Stimulated activated CD4-positive, alpha-beta T cell treated with anti-CD3 and anti-CD28 coated beads, Interleukin-4, amount 100 ng/mL, for 24 hours (primary cell): Measurements from ENCODE around the gene CCDC167.
"Not testable (repeated sequence)": the region's sequence is repeated elsewhere in the genome, so short reads cannot be mapped to it uniquely, and the experiment has no call there.

Experiments
- DNase-seq: peaks from one replicate; pipeline ENCODE4 v3.0.0-alpha.2; 2020

CCDC167 gene

DNA sequence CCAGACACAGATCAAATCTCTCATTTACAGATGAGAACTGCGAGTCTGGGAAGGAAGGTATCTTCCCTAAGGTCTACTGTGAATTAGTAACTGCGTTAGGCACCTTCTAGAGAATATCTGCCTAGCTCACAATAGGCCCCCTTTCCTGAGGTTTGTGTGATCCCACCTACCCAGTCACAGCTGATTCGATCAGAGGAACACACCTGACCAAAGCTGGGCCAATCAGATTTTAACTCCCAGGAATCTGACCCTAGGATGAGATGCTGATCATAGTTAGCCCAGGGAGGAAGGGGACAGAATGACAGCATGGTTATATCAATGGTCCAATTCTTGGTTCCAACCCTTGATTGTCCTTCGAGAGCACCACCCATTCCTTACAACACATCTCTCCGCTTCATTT, 7.4 kb upstream of the CCDC167 start:
- DNase-seq, result no peak

DNA sequence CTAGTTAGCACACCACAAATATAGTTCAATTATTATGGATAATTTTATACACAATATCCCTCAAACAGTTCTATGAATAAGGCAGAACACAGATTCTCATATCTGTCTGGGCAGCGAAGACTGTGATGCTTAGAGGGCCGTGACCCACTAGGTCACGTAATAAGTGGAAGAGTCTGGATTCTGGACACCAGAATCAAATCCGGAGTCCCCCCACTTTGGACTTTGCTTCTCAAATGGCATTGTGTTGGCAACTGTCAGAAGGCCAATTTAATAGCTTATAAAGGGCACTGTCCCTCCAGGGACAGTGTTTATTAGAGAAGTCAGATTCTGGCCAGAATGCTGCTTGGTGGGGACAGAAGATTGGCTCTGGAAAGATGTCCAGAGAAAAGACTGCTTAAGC, 6.8 kb upstream of the CCDC167 start:
- no peak for DNase-seq

DNA sequence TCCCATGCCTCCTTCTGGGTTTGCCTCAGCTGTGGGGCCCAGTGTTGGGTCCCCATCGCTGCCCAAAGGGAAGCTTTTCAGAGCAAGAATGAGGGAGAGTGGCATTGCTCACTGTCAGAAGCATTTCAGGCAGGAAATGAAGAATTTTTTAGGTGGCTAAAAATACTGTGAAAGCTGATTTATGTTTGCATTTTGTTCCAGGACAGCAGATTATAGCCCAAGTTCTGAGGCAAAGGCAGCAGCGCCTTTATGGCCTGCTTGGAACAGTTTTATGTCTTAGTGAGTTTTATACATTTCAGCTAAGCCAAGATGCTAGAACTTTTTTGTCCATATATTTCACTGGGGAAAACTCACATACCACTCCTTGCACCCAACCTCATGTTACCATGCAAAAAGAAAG, 4.3 kb upstream of the CCDC167 start:
- no peak for DNase-seq

DNA sequence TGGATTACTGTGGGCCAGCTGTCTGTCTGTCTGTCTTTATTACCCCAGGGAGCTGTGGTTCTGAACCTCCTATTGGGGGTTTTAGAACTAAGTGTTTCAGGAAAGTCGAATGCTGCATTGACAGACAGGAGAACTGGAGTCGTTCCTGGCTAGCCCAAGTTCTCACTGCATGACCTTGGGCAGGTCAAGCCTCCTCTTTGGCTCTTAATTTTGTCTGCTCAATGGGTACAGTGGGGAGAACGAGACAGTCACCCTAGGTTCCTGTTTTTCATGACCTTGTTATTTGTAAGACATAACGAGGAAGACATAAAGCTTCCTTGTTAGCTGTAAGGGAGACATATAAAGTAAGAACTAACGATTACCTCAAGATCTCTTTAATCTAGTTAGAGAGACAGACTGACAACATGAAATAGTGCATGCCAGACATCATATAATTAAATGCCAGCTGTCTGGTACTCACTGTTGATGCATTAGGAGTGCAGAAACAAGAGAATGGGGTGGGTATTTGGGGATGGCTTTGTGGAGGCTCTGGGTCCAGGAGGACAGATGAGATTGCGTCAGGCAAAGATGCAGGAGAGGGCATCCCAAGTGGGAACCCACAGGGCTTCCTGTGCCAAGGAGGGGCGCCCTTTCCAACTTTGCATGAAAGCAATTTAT, 3.7 kb upstream of the CCDC167 start:
- DNase-seq, result no peak

DNA sequence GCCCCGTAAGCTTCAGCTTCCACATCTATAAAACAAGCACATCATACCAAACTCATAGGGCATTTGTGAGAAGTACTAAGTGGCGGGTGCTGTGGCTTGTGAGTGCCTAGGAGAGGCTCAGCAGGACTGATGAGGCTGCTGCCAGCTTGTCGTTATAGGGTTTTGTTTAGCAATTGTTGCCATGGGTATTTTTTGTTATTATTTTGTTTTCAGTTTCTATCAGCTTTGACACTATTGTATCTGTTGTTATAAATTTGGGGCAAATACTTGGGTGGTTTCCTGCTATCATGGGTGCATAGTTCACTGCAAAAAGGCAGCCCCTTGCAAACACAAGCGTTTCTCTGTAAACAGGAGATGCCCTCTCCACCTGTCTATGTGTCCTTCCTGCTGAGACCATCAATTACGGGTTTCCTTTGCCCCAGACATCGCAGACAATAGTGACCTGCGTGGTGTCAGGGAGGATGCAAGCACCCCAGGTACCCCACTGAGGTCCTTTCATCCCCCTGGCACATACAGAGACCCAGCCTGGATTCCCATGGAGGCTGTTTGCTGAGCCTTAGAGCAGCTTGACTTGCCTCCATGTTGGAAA, 3.1 kb upstream of the CCDC167 start:
- peak; percentile 46 for DNase-seq

DNA sequence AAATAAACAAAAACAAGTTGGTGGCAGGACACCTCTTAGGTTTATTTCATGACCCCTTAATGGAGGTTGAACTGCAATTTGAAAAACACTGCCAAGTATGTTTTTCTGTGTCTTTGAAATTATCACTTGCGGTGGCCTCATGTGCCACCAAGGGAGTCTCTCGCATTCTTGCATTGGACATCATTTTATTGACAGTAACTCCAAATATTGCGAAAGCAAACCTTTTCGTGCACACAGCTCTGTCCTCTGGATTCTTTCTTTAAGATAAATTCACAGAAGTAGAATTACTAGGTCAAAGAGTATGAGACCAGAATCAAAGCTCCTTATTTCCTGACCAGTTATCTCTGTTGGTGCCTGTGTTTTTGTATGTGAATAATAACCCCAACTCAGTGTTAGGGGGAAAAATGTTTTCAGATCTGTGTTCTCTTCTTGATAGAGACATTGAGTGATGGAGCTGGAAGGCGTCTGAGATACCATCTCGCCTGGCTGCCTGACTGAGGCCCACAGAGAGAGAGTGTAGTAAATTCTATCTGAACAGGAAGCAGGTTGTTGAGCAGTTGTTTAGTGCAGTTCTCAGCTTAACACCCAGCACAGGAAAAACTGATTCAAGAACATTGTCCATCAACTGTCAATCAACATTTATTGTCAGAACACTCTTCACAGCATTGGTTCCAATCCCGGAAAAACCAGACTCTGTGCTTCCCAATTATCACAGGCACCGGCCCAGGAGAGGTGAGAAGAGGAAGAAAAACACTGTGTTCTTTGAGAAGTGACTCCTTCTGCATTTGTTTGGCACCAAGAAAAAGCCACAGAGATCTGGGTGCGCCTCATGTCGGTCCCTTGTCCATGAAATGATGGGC, 2.2 kb upstream of the CCDC167 start:
- DNase-seq, result no peak

DNA sequence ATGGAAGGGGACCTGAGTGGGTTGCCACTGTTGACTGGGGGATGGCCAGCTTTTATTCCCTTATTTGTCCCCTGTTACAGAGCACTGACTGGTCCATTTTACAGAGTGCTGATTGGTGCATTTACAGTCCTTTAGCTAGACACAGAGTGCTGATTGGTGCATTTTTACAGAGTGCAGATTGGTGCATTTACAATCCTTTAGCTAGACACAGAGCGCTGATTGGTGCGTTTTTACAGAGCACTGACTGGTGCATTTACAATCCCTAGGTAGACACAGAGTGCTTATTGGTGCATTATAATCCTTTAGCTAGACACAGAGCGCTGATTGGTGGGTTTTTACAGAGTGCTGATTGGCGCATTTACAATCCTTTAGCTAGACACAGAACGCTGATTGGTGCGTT, 1.2 kb upstream of the CCDC167 start:
- DNase-seq, result not testable (repeated sequence)

DNA sequence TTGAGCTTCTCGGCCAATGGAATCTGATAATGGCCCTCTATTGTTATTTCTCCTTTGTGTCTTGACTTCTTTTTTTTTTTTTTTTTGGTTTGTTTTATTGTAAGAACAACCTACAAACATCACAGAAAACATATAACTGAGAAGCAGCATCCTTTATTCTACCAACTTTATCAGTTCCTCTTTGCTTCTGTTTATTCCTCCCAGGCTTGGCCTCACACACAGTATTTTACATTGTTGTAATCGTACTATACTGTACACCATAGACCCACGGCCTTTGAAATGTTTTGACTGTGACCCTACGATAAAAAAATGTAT, 558 bp upstream of the CCDC167 start:
- DNase-seq, result no peak

DNA sequence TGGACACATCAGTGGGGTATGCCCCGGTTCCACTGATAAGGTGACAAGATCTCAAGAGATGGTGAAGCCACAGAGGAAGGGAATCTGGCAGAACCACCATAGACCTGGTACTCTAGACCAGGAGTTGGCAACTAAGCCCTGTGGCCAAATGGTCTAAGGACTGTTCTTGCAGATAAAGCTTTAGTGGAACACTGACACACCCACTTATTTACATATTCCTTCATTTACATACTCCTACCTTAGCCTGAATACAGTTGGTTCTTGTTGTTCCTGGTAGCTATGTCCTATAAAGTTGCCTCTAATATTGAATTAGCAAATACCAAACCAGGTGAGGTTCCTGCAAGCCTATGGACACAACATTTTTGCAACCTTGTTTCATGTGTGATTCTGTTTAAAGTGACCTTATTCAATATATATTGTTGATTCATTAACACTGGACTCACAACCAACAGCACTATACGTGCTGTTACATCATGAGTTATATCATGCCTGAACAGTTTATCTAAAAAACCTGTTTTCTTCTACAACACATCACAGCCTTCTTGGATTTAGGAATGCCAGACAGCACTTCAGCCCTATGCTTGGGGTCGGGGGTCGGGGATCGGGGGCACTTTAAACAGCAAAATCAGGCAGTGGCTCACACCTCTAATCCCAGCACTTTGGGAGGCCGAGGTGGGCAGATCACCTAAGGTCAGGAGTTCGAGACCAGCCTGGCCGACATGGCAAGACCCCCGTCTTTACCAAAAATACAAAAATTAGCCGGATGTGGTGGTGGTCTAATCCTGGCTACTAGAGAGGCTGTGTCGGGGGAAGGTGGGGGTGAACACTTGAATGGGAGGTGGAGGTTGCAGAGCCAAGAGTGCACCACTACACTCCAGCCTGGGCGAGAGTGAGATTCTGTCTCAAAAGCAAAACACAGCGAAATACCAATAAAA, 2.5 kb downstream of the CCDC167 start:
- no peak for DNase-seq

DNA sequence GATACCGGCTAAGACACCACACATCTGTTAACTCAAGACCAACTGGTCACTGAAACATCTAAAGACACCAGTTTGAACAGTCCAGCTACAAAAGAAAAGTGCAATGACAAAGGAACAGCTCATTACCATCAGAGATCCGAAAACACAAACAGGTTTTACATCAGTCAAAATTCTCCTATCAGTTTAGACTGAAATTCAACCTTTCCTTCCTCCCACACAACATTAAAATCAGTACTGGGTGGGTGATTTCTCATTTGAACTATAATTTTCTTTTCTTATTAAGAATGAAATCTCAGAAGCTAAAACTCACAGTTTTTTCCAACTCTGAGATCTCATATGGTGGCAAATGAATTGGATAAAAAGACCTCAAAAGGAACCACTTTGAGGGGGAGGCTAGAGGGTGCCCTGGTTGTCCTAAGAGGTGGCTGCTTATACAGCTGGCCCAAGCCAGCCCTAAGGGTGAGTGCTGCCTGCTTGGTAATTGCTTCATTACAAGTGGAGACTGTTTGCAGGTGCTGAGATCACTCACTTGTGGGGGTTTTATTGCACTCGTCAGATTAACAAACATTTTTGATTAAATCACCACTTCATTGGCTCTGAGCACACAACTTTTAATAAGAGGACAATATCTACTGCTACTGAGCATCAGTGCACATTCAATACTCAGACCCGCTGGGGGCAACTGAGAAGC, 4.3 kb downstream of the CCDC167 start:
- peak; percentile 47 for DNase-seq

DNA sequence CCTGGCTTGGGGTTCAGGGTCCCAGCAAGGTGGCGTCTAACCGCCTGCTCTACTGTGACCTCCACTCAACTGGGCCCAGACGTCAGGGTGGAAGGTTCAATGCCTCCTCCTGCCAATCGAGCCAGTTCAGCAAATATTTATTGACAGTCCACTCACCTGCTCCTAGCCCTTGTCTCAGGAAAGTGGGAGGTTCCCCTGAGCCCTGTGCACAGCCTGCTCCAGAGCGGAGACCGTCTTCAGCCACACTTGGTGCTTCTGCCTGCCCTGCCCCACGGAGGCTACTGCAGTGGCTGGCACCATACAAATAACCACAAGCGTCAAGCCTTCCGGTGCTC, 6.1 kb downstream of the CCDC167 start:
- DNase-seq, result no peak

DNA sequence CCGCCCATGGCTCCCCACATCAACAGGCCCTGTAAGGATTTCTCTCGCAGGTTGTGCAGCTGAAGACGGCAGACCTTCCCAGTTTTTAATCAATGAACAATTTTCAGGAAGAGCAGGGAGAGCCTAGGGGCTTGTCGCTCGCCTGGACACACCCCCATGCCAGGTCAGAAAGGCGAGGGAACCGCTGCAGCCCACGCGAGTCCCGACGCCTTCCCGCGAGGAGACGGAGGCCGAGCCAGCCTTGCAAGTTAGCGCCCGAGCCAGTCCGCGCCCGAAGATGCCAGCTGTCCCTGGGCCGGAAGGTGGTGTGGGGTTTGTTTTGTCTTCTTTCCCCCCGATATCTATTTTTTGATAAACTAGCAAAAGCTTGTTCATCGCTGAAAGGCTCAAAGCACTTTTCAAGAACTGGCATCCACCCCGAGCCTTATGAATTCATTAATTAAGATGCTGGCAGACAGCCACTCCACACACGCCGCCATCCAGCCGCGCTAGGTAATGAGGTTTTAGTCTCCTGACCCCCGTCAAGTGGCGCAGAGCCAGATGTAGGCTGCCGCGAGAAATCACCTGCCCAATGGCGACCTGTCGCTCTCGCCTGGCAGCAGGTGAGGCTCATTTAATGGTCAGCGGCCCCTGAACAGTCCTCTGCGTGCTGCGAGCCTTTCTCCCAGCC, 6.6 kb downstream of the CCDC167 start:
- DNase-seq, result no peak

DNA sequence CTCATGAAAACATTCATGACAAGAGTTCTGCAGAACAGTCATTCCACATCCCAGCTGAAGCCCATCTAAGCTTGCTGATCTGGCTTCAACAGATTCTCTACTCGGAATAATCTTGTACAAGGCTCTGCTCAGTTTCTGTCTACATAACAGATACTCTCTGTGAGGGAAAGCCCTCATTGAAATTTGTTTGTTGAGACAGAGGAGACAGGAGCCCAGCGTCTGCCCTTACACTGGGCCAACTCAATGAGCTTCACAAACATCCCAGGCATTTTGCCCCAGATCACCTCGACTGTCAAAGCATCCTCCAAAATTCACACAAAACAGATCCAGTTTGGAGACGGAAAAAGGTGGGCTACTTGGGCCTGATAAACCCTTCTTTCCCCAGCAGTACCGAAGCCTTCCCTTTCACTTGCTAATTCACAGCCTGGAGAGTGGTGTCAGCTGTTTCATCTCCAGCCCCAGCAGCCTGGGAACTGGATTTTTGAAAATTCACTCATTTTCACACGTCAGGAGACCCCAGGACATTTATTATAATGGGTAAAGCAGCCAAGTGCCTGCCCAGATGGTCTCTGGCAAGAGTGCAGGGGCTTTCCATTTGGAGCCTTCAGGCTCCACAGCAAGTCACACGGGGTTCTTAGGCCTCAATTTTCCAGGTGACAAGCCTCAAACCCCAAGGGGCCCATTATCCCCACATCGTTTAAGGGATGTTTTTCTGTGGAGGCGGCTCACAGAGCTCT, 7.3 kb downstream of the CCDC167 start:
- DNase-seq, result no peak

DNA sequence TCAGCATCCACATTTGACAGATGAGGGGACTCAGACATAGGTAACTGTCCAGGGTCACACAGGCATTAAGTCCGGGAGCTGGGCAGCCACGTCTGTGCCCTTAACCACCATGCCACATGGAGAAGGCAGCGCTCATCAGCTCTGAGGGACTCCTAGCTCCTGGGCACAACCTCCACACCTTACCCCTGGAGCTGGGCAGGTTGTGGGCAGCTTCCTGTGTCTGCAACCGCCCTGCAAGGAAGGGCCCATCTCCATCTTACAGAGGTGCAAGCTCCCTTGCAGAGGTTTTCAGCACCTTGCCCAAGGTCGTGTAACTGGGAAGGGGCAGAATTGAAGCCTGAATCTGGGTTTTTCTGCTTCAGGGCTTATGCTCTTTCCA, 7.9 kb downstream of the CCDC167 start:
- DNase-seq, result no peak

DNA sequence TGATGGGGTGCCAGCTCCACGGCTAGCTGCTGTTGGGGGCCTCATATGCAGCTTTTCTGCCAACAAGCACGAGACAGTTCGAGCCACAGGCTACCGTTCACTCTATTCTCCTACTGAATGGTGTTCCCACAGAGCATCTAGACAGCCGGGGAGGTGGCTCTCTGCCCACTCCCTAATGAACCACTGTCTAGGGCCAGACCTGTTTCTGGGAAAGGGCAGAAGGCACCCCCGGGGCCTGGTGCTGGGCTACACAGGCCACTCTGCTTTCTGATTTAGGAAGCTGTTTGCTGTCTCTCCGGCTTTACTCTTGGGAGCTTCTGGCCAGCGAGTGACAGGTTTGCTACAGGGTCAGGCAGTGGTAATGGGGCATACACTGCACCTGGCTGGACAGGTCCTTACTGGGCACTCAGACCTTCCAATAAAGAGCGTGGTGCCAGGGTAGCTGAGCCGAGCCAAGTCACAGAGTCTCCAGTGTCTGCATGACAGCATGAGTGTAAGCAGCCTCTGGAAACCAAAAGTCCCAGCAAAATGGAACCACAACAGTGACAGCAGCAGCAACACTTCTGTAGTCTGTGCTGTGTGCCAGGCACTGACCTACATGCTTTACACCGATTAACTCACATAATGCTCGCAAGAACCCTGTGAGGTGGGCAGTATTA, 8.4 kb downstream of the CCDC167 start:
- no peak for DNase-seq

DNA sequence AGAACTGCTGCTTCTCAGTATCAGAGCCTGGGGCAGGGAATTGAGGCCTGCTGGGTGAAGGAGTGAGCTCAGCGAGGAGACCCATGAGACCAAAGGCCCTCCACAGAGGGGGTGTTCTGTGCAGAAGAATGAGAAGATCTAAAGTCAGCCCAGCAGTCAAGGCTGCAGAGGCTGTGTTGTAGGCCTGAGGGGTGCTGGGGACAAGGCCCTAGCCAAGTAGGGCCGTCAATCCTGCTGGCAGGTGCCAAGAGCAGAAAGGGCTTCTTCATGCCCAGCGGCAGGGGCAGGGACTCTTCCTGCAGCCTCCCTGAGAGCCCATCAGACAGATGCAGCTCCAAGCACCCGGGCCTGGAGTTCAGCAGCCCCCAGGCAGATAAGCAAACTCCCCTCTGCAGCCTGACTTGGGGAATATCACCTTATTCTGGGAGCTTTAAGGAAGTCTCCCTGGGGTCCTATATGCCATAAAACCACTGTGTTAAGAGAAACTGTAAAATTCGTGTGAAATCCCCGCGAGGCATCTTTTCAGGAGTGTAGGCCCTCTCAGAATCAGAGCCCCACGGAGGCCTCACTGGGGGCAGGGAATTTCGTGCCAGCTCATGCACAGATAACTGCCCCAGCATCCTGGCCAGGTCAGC, 9.0 kb downstream of the CCDC167 start:
- DNase-seq, result no peak

DNA sequence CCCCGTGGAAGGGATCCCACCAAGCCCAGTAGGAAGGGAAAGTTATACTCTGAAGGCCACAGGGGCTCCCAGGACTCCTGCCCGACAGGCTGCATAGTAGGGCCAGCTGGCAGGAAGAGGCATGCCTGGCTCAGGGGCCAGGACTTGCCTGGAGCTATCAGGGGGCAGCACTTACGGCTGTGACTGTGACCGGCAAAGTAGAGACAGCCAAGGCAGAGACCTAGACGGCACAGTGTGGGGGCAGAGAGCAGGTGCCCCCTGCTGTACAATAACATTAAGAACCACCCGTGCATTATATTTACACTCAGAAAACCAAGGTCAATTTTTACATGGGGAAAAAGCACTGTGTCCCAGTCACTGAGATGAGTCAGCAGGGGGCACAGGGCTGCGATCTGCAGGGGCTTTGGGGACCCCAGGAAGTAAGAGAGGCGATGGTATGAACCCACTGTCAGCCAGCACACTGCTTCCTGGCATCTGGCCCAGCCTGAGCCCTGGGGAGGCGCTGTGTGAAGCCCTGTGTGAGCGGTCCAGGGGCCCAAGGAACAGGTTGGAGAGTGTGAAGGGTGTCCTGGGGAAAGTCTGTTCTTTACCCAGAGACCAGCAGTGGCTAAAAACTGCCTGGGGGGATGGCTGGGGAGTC, 9.9 kb downstream of the CCDC167 start:
- DNase-seq, result no peak

DNA sequence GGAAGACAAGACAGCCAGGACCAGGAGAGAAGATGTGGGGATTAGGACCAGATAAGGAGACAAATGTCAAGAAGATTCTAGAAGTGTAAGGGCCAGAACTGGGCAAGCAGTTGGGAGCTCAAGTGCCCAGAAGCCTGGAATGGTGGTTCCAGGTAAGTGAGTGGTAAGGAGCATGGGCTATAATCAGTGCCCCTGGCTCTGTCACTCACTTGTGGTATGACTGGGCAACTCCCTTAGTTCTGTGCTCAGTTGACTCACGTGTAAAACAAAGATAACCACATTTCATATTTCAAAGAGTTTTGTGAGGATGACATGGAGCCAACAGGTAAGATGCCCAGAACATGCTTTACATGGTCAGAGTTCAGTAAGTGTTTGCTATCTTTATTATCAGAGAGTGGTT, 11.2 kb downstream of the CCDC167 start:
- peak; percentile 51 for DNase-seq

DNA sequence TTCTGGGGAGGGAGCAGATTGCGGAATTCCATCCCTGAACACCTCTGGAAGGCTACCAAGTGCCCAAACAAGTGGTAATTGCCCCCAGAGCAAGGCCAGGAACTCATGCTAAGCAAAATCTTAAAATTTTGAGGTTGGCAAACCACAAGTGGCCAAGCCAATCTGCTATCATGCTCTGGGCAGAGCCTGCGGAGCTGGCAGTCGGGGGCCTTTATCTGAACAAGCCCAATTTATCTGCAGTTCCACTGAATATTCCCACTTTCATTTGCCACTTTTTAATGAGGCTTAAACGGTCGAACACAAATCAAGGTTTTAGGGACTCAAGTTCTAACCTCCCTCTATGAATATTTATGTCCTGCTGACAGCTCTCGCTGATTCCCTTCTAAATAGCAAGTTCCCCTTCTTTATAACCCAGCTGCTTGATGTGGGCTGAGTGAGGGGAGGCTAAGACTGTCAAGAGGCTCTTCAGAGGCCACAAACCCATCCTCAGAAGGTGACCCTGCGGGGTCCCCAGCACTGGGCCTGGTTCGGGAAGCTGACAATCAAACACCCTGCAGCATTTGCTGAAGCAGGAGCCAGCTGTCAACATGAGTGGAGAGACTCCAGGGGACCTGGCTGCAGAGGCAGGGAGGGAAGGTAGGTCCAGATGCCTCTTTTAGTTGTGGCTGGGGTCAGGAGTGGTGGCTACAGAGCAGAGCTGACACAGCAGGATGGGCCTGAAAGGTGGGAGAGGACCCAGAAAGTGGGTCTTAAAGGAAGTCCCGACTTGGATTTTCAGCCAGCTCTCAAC, 11.9 kb downstream of the CCDC167 start:
- no peak for DNase-seq
